Right renal cortex interstitium (tissue), 3 donors: Measurements from ENCODE around the gene PREX1. TPM values are rescaled to one million over a fixed set of nuclear protein-coding genes. Genes with fewer than 3 reads are reported as not detected.
"Not testable (repeated sequence)": the region's sequence is repeated elsewhere in the genome, so short reads cannot be mapped to it uniquely, and the experiment has no call there.

ENCODE experiments used
- DNase-seq, 3 donors: peaks; one replicate each; pipeline ENCODE4 v3.0.0-alpha.2; 2013; ENCODE audit warnings: low read depth in 3 of 3, low spot score in 2 of 3
- polyA plus RNA-seq, 3 donors: library from polyadenylated mRNA; unstranded; fragments of 120-200 nt; gene quantifications; one replicate each; pipeline ENCODE4 v1.2.1, GENCODE V29; 2013; ENCODE audit not compliant: insufficient read length in 3 of 3

The PREX1 gene
- polyA plus RNA-seq, 3 donors, result 12.8 to 15.3 (median 13.9) TPM

DNA sequence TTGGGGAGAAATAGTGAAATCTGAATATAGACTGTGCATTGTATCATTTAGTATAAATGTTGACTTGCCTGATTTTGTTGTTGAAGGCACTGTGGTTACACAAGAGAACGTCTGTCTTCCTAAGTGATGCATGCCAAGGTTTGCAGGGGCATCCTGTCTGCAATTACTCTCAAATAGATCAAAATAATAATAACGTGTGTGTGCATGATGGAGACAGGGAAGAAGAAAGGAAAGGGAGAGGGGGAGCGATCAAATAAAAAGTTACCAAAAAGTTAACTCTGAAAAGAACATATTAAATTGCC is 14.4 kb downstream of the PREX1 start:
- DNase-seq, result no peak

DNA sequence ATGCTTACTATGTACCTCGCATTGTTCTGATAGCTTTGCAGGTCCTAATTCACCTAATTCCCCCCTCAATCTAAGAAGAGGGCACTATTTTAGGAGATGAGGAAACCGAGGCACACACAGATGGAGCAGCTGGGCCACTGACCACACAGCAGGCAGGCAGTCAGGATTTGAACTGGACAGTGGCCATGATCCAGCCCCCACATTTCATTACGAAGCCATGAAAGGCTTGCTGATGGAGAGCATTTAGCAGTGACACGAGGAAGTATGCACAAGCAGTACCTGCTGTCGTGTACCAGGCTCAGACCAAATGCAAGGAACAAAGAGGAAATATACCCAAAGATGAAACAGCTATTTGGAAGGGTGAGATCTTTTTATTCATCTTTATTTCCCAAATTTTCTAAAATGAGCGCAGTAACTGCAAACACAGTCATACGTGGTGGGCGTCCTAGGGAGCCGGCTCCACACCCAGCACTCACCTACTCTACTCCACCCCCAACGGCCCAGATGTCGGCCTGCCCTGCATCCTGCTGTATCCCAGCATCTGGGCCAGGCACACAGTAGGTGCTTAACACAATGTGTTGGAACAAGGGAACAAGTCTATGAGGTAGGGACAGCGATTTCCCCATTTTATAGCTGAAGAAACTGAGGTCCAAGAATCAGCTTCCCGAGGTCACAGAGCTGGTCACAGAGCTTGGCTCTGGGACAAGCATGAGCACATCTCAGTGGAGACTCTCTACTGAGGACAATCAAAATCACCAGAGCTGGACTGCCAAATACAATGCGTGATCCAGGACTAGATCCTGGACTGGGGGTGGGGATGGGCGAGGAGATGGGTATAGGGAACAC is 15.0 kb downstream of the PREX1 start:
- DNase-seq, result no peak

DNA sequence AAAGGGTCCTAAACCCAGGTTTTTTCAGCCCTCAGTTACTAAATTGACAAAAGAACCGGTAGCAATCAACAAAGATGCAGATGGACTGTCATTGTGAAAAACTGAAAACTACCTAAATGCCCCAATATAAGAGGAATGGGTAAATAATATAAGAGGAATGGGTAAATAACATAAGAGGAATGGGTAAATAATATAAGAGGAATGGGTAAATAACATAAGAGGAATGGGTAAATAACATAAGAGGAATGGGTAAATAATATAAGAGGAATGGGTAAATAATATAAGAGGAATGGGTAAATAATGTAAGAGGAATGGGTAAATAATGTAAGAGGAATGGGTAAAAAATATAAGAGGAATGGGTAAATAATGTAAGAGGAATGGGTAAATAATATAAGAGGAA is 15.7 kb downstream of the PREX1 start:
- not testable (repeated sequence) for DNase-seq

DNA sequence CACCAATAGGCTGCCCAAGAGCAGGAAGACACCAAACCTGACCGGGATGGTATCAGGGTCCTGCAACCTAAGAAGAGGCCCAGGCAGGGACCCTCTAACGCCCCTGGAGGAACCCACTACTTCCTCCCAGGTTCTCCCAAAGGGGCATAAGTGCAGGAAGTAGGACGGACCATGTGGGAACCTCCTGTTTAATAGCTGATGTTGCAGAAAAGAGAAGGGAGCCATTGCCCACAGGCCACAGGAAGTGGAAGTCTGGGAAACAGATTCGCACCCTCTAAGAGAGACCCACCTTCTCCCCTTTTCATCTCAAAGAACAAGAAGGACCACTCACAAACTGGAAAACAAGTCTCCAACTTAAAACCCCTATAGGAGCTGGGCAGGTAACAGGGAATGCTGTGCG is 18.1 kb downstream of the PREX1 start:
- DNase-seq, result no peak

DNA sequence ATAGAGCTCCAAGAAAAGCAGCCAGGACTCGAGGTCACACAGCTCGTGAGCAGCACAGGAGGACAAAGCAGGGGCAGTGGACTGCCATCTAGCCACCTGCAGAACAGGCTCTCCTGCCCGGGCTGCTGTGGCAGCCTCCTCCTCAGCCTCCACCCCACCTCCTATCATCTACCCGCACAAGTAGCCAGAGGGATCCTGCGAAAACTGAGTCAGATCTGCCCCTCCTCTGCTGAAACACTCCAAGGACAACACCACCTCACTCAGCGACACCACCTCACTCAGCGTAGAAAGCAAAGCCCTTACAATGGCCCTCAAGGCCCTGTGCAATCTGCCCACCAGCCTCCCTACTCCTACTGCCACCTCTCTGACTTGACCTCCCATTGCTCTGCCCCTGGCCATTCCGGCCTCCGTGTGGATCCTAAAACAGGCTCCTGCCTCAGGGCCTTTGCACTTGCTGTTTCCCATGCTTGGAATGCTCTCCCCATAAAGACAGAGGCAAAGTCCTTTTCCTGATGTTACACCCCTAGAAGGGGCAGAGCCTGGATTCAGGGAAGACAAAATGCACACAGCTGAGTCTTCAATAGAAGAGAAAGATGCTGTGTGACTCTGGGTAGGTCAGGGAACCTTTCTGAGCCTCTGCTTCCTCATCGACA is 19.3 kb downstream of the PREX1 start:
- no peak for DNase-seq

DNA sequence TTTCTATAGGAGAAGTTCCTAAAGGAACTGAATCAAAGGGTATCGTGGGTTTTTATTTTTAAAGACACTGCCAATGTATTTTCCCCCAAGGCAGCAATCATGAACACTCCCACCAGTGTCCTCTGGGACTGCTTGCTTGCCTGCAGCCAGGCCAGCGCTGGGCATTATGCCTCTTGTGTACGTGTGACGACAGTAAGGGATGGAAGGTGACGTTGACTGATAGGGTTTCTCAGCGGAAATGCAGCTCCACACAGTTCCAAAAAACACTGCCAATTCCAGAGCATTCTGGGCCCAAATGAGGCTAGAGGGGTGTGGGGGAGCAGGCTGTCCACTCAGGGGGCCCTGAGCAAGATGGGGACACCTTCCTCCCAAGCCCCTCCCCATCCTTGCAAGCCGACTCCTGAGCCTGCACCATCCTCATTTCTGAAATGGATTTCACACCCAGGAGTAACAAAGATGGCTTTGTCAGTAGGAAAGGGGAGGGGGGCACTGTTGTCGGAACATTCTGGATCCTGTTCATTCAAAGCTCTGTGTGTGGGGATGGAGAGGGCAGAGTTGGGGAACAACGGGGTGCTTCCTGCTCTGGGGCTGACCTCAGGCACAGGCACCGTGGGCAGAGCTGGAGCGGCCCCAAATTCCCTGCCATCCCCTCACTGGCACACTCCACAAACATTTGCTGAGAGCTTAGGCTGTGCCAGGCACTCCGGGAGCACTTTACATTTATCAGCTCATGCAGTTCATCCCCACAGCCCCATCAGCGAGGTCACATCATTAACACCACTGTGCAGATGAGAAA is 20.0 kb downstream of the PREX1 start:
- DNase-seq, result no peak

DNA sequence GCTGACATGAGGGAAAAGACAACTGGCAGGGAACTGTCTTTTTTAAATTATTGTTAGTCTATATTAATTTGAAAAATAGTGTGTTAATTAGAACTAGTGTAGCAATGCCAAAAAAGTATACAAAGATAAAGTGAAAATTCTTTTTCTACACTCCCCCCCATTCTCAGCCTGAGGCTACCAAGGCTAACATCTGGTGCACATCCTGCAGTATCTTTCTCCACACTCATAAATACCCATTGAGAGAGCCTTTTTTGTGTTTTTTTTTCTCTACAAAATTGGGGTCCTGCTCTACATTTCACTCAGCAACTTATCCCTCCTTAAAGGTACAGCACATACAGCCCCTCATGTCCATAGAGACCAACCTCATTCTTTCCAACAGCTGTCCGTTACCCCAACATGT is 20.7 kb downstream of the PREX1 start:
- no peak for DNase-seq

DNA sequence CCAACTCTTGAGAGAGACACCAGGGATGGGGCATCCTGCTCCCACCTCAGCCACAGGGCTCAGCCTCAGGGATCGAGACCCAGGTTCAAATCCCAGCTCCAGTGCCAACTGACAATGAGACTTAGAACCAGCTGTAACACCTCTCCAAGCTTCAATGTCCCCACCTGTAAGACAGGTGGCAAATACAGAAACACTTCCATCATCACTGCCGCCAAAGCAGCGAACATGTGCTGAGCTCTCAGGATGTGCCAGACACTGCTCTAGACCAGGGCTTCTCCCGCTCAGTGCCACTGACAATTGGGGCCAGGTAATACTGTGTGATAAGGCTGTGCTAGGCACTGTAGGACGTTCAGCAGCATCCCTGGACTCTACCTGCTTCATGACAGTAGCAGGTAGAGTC is 22.1 kb downstream of the PREX1 start:
- no peak for DNase-seq

DNA sequence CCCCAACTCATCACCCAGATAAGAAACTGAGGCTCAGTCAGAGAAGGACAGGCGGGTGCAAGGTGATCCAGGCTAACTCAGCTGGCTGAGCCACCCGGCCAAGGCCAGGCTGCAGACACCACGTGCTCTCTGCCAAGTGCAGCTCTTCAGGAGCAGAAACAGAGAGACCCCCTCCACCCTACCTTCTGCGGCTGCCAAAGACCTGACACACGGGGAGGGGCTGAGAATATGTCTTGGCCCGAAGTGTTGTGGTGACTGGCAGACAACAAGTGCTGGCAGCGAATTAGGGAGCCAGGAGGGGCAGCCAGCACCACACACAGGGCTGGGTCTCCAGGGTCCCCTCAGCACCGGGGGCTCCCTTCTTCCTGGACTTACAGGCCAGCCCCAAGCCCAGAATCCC is 22.5 kb downstream of the PREX1 start:
- DNase-seq, result no peak

DNA sequence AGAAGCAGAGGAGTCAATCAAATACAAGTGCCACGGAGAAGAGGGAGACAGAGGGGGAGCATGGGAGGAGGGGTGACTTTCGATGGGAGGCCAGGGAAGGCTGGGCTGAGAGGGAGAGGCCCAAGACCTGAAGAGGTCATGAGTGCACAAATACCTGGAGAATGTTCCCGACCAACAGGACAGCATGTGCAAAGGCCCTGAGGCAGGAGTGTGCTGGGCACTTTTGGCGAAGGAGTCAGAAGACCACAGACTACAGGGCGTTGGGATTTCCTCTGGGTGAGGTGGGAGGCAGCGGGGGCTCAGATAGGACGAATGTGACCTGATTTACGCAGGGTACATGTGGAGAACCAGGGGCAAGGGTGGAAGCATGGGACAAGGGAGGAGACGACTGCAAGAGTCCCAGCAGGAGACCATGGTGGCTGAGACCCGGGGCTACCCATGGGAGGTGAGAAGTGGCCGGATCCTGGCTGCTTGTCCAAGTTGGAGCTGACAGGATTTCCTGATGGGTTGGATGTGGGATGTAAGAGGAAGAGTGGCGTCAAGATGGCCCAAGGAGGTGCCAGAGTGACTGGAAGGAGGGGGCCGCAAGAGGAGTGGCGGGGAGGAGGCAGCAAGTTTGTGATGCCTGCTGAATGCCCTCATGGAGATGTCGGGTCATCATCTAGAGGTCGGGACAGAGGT is 23.4 kb downstream of the PREX1 start:
- DNase-seq, result no peak

DNA sequence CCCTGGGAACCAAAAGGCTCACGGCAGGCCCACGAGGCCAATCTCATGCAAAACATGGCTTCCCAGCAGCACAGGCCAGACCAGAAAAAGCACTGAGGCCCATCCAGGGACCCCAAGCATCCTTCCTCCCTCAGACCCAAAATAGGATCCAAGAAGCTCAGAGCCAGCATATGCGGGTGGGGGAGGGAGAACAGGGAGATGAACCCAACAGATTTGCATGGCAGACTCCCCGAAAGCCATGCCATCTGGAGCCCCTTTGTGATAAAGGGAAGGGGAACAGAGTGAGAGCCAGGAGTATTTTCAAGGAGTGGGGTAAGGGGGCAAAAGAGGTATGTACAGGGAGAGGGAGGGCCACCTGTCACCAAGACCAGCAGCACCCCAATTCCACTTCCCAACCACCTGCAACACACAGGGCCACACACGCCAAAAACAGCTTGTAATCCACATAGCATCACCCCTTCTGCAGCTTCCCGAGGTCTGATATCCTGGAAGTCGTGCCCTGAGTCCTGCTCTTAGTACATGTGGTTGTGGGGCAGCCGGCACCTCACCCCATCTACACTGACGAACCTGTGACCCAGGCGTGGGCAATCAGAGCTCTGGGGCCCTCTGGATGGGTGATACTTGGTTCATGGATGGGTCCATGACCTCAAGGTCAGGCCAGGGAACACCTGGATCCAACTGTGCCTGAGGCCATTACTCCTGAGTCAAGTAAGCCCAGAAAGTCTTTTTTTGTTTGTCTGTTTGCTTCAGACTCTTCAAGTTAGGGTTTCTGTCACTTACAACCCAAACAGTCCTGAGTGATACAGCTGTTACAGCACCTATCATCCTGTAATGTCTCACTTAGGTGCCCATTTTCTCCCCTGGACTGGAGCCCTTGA is 24.4 kb downstream of the PREX1 start:
- DNase-seq, result no peak

DNA sequence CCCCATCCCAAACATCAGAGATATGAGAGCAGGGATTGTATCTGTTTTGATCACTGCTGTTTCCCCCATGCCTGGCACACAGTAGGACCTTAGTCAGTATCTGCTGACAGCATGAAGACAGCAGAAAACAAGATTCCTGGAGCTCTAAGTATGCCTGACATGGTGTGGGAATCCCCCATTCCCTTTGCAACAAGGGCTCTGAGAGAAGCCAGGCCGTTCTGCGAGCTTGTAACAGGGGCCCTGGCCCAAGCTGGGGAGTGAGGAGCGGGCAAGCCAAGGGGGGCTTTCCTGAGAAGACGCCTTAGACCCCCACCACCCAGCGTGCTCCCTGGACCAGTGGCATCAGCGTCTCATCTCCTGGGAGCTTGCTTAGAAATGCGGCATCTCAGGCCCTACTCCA is 25.2 kb downstream of the PREX1 start:
- no peak for DNase-seq

DNA sequence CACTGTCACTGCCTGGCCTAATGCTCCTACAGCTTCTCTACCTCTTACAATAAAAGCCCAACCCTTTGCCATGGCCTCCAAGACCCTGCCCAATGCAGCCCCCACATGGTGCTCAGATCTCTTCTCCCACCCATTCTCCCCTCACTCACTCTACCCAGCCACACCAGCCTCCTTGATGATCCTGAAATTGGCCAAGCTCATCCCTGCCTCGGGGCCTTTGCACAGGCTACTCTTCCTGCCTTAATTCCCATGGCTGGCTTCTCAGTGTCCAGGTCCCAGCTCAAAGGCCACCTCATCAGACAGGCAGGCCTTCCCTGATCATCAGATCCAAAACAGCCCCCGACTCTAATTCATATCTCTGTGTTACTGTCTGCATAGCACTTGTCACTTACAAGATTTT is 25.6 kb downstream of the PREX1 start:
- no peak for DNase-seq

DNA sequence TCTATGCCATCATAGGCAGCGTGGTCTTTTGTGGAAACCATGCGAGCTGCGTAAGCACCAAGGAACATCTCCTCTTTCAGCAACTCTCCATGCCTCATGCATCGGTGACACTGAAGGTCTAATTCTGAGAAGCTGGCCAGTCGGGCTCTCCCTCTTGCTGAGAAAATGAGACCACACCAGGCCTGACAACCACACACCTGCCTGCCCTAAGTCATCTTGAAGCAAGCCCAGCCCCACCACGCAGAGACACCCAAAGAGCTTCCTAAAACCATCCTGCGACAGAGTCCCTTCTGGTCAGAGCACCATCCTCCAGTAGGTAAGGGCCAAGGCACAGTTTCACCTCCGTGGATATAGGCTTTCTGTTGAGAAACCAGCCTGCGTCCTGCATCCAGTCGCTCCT is 26.6 kb downstream of the PREX1 start:
- no peak for DNase-seq

DNA sequence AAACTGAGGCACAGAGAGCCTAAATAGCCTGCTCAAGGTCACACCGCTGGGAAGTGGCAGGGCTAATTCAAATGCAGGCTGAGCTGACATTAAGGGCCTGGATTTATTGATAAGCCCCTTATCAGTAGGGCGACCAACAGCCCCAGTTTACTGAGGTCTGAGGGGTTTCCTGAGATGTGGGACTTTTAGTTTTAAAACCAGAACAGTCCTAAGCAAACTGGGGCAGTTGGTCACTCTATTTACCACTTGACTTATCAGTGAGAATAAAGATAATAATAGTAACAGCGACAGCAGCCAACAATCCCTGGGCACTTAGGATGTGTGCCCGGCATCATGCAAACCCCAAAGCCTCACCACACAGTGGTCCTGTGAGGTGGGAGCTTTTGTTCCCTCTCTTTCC is 27.6 kb downstream of the PREX1 start:
- no peak for DNase-seq

DNA sequence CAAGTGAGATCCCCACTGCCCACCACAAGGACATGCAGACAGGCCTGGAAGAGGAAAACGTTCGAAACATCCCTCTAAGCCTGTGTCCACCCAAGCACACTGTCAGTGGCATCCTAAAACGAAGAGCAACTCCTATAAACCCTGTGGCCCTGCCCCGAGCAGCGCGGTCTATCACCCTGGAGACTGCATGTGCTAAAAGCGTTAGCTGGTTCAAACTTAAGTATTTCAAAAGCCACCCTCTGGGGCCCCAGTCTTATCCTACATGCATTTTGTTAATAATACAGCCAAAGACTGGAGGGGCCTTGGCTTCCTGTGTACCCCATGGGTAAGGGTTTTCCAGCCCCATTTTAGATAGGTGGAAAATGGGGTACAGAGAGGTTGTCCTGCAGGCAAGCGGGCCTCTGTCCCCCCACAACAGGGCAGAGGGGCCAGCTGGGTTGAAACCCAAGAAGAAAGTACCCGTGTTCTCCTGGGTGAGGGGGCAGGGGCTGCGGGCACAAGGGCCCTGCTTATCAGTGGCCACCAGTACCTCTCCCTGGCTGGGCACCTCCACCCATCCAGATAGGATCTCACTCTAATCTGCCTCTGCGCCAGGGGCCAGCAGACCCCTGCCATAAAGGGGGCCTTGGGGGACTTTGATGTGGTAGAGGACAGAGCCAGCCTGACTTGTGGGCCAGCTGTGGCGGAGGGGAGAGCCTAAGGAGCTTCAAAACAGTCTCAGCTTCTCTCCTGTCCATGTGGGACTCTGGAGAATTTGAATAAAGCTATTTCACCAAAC is 28.3 kb downstream of the PREX1 start:
- no peak for DNase-seq

DNA sequence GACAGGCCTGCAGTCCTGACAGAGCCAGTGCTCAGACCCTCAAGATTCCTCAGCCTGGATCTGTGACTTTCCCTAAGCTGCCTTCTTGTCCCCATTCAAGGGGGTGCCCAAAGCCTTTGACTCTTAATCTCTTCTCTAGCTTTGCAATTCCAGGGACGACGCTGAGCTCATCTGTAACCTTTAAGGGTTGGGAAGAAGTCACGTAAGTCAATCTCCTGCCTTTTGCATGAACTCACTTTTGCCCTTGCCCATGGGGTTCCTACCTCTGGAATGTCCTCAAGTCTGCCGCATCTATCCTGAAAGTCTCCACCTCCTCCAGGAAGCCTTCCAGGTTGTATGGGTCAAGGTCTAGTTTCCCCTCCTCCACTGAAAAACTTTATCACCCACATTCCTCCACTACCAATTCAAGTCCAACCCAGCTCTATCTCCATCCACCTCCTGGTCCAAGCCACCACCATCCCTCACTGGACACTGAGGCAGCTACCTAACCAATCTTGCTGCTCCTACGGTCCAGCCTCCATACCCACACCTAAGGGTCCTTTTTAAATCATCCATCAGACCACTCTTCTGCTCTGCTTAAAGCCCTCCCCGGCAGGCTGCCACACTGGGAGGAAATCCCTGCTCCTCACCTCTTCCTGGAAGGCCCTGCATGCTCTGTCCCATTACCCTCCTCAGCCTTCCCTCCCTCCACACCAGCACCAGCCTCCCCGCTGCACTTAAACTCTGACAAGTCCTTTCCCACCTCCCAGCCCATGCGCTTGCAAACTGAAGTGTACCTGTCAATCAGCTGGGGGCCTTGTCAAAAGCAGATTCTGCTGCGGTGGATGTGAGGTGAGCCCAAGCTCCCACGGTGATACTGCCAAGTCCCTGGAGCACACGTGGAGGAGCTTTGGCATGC is 29.7 kb downstream of the PREX1 start:
- DNase-seq, result no peak

DNA sequence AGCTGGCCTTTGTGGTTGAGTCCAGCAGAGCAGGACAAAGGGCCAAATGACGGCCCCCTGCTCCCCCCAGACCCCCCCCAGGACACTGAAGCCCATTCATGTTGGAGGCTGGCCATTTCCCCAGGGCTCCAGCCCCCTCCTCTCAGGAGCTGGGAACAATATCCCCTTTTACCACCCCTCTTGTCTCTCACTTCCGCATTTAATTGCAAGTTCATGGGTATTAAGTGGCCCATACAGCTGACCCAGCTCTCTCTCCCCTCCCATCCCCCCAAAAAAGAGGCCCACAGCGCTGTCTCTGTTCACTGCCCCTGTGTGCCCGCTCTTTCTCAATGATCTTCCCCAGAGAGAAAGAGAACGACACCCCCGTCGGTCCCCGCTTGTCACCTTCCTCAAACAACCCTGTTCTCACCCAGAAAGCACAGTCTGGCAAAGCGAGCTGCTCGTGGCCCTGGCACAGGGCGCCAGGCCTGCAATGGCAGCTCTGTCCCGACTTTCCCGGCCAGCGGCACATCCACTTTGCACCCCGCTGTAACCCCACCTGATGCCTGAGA is 30.4 kb downstream of the PREX1 start:
- DNase-seq, result no peak
